ENCODE data around the gene GCK. TPM values are rescaled to one million over a fixed set of nuclear protein-coding genes. Genes with fewer than 3 reads are reported as not detected.

GCK gene
- total and polyA plus RNA-seq, 4 donors = 0.09 to 12.7 (median 0.44) TPM

DNA sequence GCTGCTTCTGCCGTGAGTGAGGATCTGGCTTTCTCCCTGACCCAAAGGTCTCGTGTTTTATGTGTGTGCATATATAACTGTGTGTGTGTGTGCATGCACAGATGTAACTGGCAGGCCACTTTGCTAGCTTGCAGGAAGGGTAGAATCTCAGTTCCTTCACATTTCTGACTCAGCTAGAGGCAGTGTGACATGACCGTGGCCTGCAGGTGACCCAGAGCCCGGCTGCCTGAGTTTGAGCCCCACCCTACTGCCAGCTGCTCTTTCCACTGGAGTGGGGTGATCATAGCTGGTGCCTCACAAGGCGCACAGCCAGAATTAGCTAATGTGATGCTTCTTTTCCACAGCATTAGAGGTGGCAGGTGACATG lies 38.8 kb downstream of the GCK start:
- Histone ChIP-seq H3K4me3 (ENCODE audit: low read depth in 1 of 3, low read length in 3 of 3) (no peak overlapping the region), H3K9ac (ENCODE audit: low read depth in 1 of 2, low read length in 2 of 2) (no peak overlapping the region), H3K9me3 (ENCODE audit: control insufficient read depth in 4 of 4, low read length in 3 of 4) (no peaks in the 10 kb centered on the region), H3K4me1 (ENCODE audit: control insufficient read depth in 4 of 4, insufficient read depth in 4 of 4, low read length in 3 of 4) (peaks cover 0 to 13% (median 6%) of the 10 kb centered on the region in 4 donors), H3K36me3 (ENCODE audit: control insufficient read depth in 4 of 4, insufficient read depth in 3 of 4, low read depth in 1 of 4, low read length in 3 of 4) (peaks cover 0 to 27% (median 8%) of the 10 kb centered on the region in 4 donors), H3K27me3 (ENCODE audit: control insufficient read depth in 4 of 4, insufficient read depth in 4 of 4, low read length in 3 of 4) (no peaks in the 10 kb centered on the region), H3K27ac (ENCODE audit: low read depth in 1 of 2, low read length in 2 of 2) (no peak overlapping the region)
- TF ChIP-seq, protein P1, sequence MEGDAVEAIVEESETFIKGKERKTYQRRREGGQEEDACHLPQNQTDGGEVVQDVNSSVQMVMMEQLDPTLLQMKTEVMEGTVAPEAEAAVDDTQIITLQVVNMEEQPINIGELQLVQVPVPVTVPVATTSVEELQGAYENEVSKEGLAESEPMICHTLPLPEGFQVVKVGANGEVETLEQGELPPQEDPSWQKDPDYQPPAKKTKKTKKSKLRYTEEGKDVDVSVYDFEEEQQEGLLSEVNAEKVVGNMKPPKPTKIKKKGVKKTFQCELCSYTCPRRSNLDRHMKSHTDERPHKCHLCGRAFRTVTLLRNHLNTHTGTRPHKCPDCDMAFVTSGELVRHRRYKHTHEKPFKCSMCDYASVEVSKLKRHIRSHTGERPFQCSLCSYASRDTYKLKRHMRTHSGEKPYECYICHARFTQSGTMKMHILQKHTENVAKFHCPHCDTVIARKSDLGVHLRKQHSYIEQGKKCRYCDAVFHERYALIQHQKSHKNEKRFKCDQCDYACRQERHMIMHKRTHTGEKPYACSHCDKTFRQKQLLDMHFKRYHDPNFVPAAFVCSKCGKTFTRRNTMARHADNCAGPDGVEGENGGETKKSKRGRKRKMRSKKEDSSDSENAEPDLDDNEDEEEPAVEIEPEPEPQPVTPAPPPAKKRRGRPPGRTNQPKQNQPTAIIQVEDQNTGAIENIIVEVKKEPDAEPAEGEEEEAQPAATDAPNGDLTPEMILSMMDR (IDR thresholded peaks at IDR 0.05; ENCODE audit: low read depth, low read length, missing input control) = no peak
- TF ChIP-seq FOXA2 (IDR thresholded peaks at IDR 0.05) (no peak), RXRA (IDR thresholded peaks at IDR 0.05) (no peak), HNF4G (IDR thresholded peaks at IDR 0.05) (no peak), NR2F2 (IDR thresholded peaks at IDR 0.05) (no peak), GABPA (IDR thresholded peaks at IDR 0.05 in 1 of 2, conservative IDR thresholded peaks at IDR 0.05 in 1 of 2) (no peak), JUND (IDR thresholded peaks at IDR 0.05) (no peak), SP1 (IDR thresholded peaks at IDR 0.05) (no peak), RAD21 (IDR thresholded peaks at IDR 0.05) (no peak), TAF1 (conservative IDR thresholded peaks at IDR 0.05) (no peak), FOXA1 (IDR thresholded peaks at IDR 0.05) (no peak)
- peak; percentile 16 for DNase-seq (ENCODE audit: low spot score)
- WGBS = 82% methylated on average over 5 of the region's 5 CpGs

DNA sequence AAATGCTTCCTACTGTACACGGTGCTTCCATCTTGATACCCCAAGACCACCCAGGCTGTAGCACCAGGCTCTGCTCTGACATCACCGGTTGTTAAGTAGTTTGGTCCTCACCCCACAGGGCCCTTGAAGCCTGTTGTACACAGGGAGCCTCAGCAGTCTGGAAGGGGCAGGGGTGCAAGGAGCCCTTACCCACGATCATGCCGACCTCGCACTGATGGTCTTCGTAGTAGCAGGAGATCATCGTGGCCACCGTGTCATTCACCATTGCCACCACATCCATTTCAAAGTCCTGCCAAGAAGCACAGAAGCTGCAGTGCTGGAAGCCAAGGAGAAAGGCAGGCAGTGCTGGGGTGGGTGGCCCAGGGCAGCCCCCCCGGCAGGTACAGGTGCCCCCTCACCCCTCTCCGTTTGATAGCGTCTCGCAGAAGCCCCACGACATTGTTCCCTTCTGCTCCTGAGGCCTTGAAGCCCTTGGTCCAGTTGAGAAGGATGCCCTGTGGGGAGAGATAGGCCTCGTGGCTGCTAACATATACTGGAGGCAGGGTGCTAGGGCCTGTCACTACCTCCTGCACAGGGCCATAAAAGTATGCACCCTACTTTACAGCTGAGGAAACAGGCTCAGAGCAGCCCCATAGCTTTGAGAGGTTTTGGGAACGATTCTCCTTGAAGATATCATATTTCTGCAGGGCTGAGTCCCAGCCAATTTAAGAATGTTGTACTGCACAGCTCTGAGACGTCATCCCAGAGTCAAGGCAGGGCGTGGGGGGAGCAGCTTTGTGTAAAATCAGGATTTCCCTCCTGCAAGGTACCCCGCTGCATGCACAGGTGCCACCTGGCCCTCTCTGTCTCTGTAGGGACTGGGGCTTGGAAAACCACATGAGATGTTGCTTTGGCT lies 39.4 kb downstream of the GCK start:
- no peaks in the 10 kb centered on the region for H3K27me3 ChIP-seq (ENCODE audit: control insufficient read depth in 4 of 4, insufficient read depth in 4 of 4, low read length in 3 of 4)
- H3K9me3 ChIP-seq (ENCODE audit: control insufficient read depth in 4 of 4, low read length in 3 of 4) = no peaks in the 10 kb centered on the region
- no peak overlapping the region for H3K9ac ChIP-seq (ENCODE audit: low read depth in 1 of 2, low read length in 2 of 2)
- H3K4me1 ChIP-seq (ENCODE audit: control insufficient read depth in 4 of 4, insufficient read depth in 4 of 4, low read length in 3 of 4) = peaks cover 0 to 8% (median 2%) of the 10 kb centered on the region in 4 donors
- no peak for TF ChIP-seq EGR1 (IDR thresholded peaks at IDR 0.05; ENCODE audit: low read depth in 2 of 2)
- H3K27ac ChIP-seq (ENCODE audit: low read depth in 1 of 2, low read length in 2 of 2) = no peak overlapping the region
- WGBS = 90% methylated on average over 18 of the region's 18 CpGs
- DNase-seq (ENCODE audit: low spot score) = peak; percentile 14
- no peak overlapping the region for H3K4me3 ChIP-seq (ENCODE audit: low read depth in 1 of 3, low read length in 3 of 3)
- H3K36me3 ChIP-seq (ENCODE audit: control insufficient read depth in 4 of 4, insufficient read depth in 3 of 4, low read depth in 1 of 4, low read length in 3 of 4) = peaks cover 0 to 27% (median 8%) of the 10 kb centered on the region in 4 donors

DNA sequence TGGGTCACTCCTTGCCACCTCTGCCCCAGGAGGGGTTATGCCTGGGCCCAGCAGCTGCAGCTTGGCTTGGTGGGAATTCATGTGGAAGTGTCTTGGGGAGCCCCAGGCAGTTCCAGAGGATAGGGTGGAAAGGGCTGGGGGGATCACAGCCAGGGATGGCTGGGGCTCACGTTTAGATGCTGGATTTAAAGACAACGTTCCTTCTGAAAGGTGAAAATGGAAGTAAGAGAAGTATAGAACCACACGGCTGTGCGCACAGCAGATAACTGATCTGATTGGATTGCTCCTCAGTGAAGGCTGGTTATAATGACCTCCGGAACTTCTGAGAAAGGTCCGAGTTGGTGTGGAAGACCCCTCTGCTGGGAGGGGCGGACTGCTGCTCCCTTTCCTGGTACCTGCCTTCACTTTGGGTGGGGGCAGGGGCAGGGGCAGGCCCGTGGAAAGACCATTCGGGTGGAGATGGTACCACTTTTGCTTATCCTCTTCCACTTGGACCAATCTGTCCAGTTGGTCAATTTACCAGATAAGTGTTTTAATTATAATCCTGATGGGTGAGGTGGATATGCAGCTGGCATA lies 40.2 kb downstream of the GCK start:
- WGBS = 89% methylated on average over 9 of the region's 9 CpGs
- peak; percentile 17 for DNase-seq (ENCODE audit: low spot score)
- TF ChIP-seq FOXA2 (IDR thresholded peaks at IDR 0.05) = no peak
- TF ChIP-seq JUND (IDR thresholded peaks at IDR 0.05) = no peak
- TF ChIP-seq, protein P2, sequence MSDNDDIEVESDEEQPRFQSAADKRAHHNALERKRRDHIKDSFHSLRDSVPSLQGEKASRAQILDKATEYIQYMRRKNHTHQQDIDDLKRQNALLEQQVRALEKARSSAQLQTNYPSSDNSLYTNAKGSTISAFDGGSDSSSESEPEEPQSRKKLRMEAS (IDR thresholded peaks at IDR 0.05) = no peak
- no peak for TF ChIP-seq NR2F2 (IDR thresholded peaks at IDR 0.05)
- TF ChIP-seq YY1 (IDR thresholded peaks at IDR 0.05) = no peak
- TF ChIP-seq, protein P3, sequence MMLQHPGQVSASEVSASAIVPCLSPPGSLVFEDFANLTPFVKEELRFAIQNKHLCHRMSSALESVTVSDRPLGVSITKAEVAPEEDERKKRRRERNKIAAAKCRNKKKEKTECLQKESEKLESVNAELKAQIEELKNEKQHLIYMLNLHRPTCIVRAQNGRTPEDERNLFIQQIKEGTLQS (IDR thresholded peaks at IDR 0.05) = no peak
- TF ChIP-seq, protein P1 (IDR thresholded peaks at IDR 0.05; ENCODE audit: low read depth, low read length, missing input control) = no peak
- no peak for TF ChIP-seq TAF1 (conservative IDR thresholded peaks at IDR 0.05)
- TF ChIP-seq HNF4G (IDR thresholded peaks at IDR 0.05) = no peak
- TF ChIP-seq, protein P4, sequence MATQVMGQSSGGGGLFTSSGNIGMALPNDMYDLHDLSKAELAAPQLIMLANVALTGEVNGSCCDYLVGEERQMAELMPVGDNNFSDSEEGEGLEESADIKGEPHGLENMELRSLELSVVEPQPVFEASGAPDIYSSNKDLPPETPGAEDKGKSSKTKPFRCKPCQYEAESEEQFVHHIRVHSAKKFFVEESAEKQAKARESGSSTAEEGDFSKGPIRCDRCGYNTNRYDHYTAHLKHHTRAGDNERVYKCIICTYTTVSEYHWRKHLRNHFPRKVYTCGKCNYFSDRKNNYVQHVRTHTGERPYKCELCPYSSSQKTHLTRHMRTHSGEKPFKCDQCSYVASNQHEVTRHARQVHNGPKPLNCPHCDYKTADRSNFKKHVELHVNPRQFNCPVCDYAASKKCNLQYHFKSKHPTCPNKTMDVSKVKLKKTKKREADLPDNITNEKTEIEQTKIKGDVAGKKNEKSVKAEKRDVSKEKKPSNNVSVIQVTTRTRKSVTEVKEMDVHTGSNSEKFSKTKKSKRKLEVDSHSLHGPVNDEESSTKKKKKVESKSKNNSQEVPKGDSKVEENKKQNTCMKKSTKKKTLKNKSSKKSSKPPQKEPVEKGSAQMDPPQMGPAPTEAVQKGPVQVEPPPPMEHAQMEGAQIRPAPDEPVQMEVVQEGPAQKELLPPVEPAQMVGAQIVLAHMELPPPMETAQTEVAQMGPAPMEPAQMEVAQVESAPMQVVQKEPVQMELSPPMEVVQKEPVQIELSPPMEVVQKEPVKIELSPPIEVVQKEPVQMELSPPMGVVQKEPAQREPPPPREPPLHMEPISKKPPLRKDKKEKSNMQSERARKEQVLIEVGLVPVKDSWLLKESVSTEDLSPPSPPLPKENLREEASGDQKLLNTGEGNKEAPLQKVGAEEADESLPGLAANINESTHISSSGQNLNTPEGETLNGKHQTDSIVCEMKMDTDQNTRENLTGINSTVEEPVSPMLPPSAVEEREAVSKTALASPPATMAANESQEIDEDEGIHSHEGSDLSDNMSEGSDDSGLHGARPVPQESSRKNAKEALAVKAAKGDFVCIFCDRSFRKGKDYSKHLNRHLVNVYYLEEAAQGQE (IDR thresholded peaks at IDR 0.05) = no peak
- TF ChIP-seq FOXA1 (IDR thresholded peaks at IDR 0.05) = no peak
- no peak for TF ChIP-seq GABPA (IDR thresholded peaks at IDR 0.05 in 1 of 2, conservative IDR thresholded peaks at IDR 0.05 in 1 of 2)
- no peak for TF ChIP-seq SP1 (IDR thresholded peaks at IDR 0.05)
- no peak for TF ChIP-seq EGR1 (IDR thresholded peaks at IDR 0.05; ENCODE audit: low read depth in 2 of 2)

More for the DNA sequence above, 40.2 kb downstream of the GCK start:
- Histone ChIP-seq H3K9me3 (ENCODE audit: control insufficient read depth in 4 of 4, low read length in 3 of 4) (no peaks in the 10 kb centered on the region), H3K27me3 (ENCODE audit: control insufficient read depth in 4 of 4, insufficient read depth in 4 of 4, low read length in 3 of 4) (no peaks in the 10 kb centered on the region), H3K36me3 (ENCODE audit: control insufficient read depth in 4 of 4, insufficient read depth in 3 of 4, low read depth in 1 of 4, low read length in 3 of 4) (peaks cover 0 to 27% (median 8%) of the 10 kb centered on the region in 4 donors), H3K9ac (ENCODE audit: low read depth in 1 of 2, low read length in 2 of 2) (no peak overlapping the region), H3K4me1 (ENCODE audit: control insufficient read depth in 4 of 4, insufficient read depth in 4 of 4, low read length in 3 of 4) (peaks cover 0 to 8% (median 1%) of the 10 kb centered on the region in 4 donors), H3K4me3 (ENCODE audit: low read depth in 1 of 3, low read length in 3 of 3) (no peak overlapping the region), H3K27ac (ENCODE audit: low read depth in 1 of 2, low read length in 2 of 2) (no peak overlapping the region)
